NCI-H748 (cell line): ENCODE measurements around the gene GRM4.
"Not testable (repeated sequence)": the region's sequence is repeated elsewhere in the genome, so short reads cannot be mapped to it uniquely, and the experiment has no call there.

Experiments
- DNase-seq: peaks from one replicate; lab custom pipeline; 2025; ENCODE audit not compliant: unreplicated experiment; lab: John Stamatoyannopoulos, UW

The GRM4 gene

DNA sequence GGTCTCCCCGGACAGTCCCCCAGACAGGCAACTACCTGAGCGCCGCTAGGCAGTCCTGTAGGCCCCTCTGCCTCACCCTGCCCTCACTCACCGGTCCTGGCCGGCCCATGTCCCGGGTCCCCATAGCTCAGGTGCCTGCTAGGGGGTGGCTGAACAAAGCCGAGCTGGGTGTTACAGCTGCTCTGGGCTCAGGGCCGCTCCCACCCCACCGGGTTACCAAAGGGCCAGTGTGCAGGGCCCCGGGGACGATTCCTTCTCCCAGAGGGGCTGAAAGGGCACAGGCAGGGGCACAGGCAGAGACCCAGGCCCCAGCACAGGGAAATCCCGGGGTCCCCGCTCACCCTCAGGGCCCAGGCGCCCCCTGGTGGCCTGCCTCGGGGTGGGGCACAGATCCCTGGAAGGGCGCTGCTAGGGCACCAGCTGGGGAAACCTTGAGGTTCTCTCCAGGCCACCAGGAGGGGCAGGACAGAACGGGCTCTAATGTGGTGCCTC, 118.4 kb downstream of the GRM4 start:
- peak; percentile 56 for DNase-seq

DNA sequence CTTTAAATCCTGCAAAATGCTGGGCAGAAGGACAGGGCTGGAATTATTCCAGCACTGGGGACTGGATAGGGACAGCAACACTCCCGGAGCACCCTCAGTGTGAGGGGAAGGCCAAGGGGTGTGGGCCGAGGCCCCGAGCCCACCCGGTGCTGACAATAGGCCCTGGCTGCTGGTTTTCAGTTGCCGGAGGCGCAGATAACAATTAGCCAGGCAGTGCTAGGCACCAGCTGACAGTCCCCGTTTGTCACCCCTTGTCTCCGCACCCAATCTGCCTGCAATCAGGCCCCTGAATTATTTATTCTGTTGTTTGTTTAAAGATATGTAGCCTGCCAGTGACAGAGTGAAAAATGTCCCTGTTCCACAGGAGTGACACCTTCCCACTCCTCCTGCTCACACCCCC, 120.0 kb downstream of the GRM4 start:
- no peak for DNase-seq

- no peak for DNase-seq
Observed at GRCh38 chr6:34025112-34025807, 120.6 kb downstream of the GRM4 start.

DNA sequence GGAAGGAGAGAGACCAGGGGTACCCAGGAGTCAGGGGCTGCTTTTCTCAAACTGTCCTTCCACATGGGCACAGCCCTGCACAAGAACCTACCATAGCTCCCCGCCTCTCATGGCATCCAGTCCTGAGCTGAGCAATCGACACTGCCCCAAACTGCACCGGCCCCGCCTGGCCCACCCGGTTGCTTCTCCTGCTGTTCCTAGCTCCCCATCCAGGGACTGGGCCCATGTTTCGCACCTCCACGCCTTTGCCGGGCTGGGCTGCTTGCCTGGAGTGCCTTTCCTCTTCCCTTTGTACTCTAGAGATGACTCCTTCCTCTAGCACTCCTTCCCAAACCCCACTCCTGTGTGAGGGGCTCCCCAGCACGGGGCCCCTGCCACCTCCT, 123.0 kb downstream of the GRM4 start:
- no peak for DNase-seq

- no peak for DNase-seq
Observed at GRCh38 chr6:34022250-34022872, 123.5 kb downstream of the GRM4 start.

- peak; percentile 75 for DNase-seq
Observed at GRCh38 chr6:34021554-34022190, 124.2 kb downstream of the GRM4 start.

DNA sequence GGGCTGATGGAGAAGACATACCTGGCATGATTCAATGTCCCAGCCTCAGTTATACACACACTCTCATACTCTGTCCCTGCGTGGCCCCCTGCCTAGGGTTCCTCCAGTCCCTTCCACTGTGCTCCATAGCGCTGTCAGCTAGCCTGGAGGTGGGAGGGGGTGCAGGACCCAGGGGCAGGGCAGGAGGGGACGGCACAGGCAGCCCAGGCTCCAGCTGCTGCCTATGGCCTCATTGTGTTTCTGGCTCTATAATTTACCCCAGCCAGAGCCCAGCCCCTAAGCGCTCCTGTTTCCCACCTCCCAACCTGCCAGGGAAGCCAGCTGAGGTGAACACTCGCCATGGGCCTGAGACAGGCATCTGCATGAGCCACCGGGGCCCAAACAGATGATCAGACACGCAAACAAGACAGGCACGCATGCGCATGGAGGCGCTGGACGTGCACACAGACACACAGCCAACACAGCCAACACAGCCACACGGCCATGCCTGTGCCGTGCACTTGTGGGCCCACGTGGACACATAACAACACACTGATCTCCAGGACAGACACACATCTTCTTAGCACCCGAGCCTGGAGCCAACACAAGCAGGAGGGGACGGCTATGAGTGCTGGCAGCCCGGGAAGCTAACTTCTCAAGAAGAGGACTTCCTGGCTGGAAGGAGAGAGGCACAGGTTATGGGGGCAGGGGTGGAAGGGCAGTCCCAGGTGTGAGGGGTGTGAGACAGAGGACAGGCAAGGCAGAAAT, 124.9 kb downstream of the GRM4 start:
- DNase-seq: peak; percentile 30

DNA sequence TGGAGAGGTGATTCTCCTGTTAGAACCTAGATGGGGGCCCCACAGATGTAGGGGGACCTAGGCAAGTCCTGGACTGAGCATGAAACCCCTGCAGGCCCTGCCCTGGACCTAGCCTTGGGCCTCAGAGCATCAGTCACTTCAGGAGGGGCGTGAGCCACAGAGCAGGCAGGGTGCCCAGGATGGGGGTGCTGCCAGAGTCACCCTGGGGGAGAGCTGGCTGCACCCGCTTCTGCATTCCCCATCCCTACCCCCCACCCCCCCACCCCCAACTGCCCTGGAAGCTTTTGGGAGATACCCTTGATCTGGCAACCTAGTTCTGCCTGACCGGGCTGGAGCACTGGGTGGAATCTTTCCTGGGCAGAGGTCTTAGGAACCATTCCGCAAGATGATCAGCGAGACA, 125.6 kb downstream of the GRM4 start:
- no peak for DNase-seq

GRCh38 chr6:34018961-34019606, 126.8 kb downstream of the GRM4 start:
- DNase-seq: no peak

DNA sequence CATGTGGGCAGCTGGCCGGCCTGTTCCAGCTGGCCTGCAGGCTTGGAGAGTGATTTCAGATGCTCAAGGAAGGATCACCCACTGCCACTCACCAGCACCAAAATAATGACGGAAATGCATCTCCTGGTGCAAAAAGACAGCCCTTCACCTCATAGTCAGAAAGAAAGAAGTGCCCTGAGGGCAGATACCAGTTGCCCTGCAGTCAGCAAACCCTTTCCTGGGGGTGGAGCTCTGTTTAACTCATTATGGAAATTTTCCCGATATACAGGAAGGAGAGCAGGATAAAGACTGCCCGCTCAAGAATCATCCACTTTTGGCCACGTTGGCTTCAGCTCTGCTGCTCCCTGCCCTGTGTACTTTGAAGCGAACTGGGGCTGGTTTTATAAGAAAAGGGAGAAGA, 127.9 kb downstream of the GRM4 start:
- DNase-seq: peak; percentile 38

DNA sequence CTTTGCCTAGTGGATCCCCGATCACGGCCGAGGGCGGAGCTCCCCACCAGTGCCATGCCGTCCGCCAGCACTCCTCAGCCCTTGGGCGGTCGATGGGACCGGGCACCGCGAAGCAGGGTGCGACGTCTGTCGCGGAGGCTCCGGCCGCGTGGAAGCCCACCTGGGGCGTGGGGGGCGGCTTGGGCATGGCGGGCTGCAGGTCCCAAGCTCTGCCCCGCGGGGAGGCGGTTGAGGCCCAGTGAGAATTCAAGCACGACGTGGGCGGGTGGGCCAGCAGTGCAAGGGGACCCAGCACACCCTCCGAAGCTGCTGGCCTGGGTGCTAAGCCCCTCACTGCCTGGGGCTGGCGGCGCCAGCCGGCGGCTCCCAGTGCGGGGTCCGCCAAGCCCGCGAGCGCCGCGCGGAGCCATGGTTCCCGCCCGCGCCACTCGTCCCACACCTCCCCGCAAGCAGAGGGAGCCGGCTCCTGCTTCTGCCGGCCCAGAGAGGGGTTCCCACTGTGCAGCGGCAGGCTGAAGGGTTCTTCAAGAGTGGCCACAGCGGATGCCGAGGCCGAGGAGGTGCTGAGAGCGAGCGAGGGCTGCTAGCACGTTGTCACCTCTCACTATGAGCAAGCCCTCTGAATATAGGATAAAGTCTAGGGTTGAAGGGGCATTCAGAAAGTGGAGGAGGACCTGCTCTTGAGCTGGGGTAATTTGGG, 128.6 kb downstream of the GRM4 start:
- DNase-seq: no peak

- DNase-seq: not testable (repeated sequence)
Observed at GRCh38 chr6:34016573-34016972, 129.3 kb downstream of the GRM4 start.

GRCh38 chr6:34015586-34015985, 130.3 kb downstream of the GRM4 start:
- DNase-seq: peak; percentile 32

- DNase-seq: no peak
Observed at GRCh38 chr6:34011264-34011663, 134.6 kb downstream of the GRM4 start.

DNA sequence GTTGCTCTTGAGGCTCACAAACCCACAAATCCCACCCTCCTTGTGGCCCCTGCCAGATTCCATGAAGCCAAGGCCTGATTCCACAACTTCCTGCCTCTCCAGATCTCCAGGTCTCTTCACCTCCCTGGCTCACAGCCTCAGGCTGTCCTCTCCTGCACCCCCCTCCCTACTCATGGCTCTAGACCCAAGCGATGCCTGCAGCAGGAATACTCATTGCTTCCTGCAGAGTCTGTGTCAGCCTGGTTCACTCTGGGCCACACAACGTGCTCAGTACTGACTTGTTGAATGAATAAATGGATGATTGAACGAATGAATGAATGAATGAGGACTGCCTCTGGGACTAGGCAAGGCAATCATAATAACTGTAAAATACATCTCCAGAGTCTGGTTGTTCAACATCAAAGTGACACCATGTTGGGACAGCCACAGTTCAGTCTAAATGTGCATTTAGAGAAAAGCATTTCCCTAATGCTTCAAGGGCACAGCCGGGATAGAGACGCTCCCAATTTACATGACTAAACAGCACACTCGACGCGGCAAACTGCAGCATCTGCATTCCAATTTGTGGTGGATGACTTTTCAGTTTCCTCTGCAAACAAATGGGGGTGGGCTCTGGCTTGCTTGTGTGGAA, 139.9 kb downstream of the GRM4 start:
- peak; percentile 29 for DNase-seq

DNA sequence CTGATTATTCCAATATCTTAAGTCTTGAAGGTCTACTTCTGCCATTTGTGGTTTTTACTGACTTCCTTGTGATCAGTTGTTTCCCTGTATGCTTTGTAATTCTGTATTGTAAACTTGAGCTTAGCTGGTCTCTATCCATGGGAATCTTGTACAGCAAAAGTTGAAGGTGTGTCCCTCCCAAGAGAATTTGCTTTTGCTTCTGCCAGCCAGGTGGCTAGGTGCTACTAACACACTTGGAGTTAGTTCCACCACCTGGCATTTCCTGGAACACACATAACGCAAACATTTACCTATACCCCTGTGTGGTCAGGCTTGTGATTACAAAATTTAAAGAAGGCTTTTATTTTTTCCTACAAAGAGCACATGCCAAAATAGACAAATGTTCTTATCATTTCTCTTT, 141.2 kb downstream of the GRM4 start:
- no peak for DNase-seq

DNA sequence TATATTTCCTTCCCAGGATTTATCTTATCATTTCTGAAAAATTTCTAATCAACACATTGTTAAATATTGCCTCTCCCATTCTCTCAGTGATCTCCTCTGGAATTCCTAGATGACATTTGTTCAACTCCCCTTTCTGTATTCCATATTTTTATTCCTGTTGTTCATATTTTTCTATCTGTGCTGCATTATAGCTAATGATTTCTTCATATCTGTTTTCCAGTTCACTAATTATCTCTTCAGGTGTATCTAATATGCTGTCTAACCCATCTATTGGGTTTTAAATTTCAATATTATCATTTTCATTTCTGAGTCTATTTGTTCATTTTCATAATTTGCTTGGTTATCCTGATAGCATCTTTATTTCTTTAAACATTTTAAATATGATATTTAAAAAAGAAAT, 141.9 kb downstream of the GRM4 start:
- DNase-seq: no peak

- no peak for DNase-seq
Observed at GRCh38 chr6:34001706-34002621, 143.9 kb downstream of the GRM4 start.

GRCh38 chr6:34000281-34000680, 145.6 kb downstream of the GRM4 start:
- DNase-seq: no peak
